GM20000 (cell line): Measurements from ENCODE around the gene PCNX2.

Experiments used
- DNase-seq: peaks from one replicate; pipeline ENCODE4 v3.0.0; 2012; ENCODE audit warnings: low spot score
- CTCF ChIP-seq: IDR thresholded peaks from 2 replicates; pipeline ENCODE4 v1.5.1; 2012; ENCODE audit warnings: mild to moderate bottlenecking, control low read depth; ENCODE audit errors: extremely low read depth, missing control alignments

The PCNX2 gene

GRCh38 chr1:232969799-232970198 is 325.7 kb downstream of the PCNX2 start:
- no peak for TF ChIP-seq CTCF

GRCh38 chr1:232968965-232969364 is 326.6 kb downstream of the PCNX2 start:
- no peak for TF ChIP-seq CTCF
- DNase-seq = no peak

More at GRCh38 chr1:232969799-232970198, 325.7 kb downstream of the PCNX2 start:
- DNase-seq = no peak

- no peak for DNase-seq
- no peak for TF ChIP-seq CTCF
These were observed 327.1 kb downstream of the PCNX2 start for GRCh38 chr1:232968391-232968790.

GRCh38 chr1:232966663-232967062 is 328.9 kb downstream of the PCNX2 start:
- TF ChIP-seq CTCF = no peak
- no peak for DNase-seq

- TF ChIP-seq CTCF = no peak
- DNase-seq = no peak
These were observed 329.7 kb downstream of the PCNX2 start for GRCh38 chr1:232965912-232966217.

GRCh38 chr1:232965124-232965911 is 330.2 kb downstream of the PCNX2 start:
- DNase-seq = no peak

GRCh38 chr1:232964601-232965000 is 330.9 kb downstream of the PCNX2 start:
- DNase-seq = no peak
- no peak for TF ChIP-seq CTCF

More at GRCh38 chr1:232965124-232965911, 330.2 kb downstream of the PCNX2 start:
- TF ChIP-seq CTCF = no peak
